GM21390 (cell line): ENCODE data around the gene MIB2.

Experiments
- ATAC-seq: cut with Tn5 transposase; IDR thresholded peaks from one replicate; pipeline ENCODE4 v1.9.1; 2021; ENCODE audit not compliant: unreplicated experiment

Gene MIB2

GRCh38 chr1:1677718-1678580, 62.6 kb downstream of the MIB2 start:
- peak; percentile 78 for ATAC-seq

GRCh38 chr1:1678581-1679380, 63.5 kb downstream of the MIB2 start:
- peak; percentile 6 for ATAC-seq
